HG02885 (cell line): ENCODE data around the gene ARHGDIG.
A peak's percentile ranks its signal among the peaks of the same experiment; 100 is the strongest.
"Not testable (repeated sequence)": the region's sequence is repeated elsewhere in the genome, so short reads cannot be mapped to it uniquely, and the experiment has no call there.

Source experiments
- ATAC-seq: cut with Tn5 transposase; IDR thresholded peaks from one replicate; pipeline ENCODE4 v1.9.1; 2021; ENCODE audit warnings: mild to moderate bottlenecking; ENCODE audit not compliant: unreplicated experiment, poor library complexity

The ARHGDIG gene

GRCh38 chr16:280552-280951, at the start of gene ARHGDIG:
ARHGDIG (plus strand) TSS chr16:280591; CDS start chr16:280681, 90 bp downstream.
- ATAC-seq = no peak

GRCh38 chr16:230949-231348, 49.4 kb upstream of the ARHGDIG start:
- no peak for ATAC-seq

- peak; percentile 90 for ATAC-seq
These were observed 45.7 kb upstream of the ARHGDIG start, which contains the start of gene FAM234A for GRCh38 chr16:234468-235305. FAM234A (plus strand) TSS chr16:234821; CDS start chr16:254414, 19,593 bp downstream.

GRCh38 chr16:239948-240277, 40.5 kb upstream of the ARHGDIG start:
- ATAC-seq = no peak

- no peak for ATAC-seq
These were observed 39.8 kb upstream of the ARHGDIG start for GRCh38 chr16:240559-240958.

GRCh38 chr16:242281-242680, 38.1 kb upstream of the ARHGDIG start:
- ATAC-seq = no peak

GRCh38 chr16:243348-243747, 37.0 kb upstream of the ARHGDIG start:
- ATAC-seq = no peak

- ATAC-seq = no peak
These were observed 35.3 kb upstream of the ARHGDIG start for GRCh38 chr16:245105-245504.

GRCh38 chr16:247027-247426, 33.4 kb upstream of the ARHGDIG start:
- ATAC-seq = no peak

- no peak for ATAC-seq
These were observed 31.0 kb upstream of the ARHGDIG start for GRCh38 chr16:249431-249830.

- ATAC-seq = no peak
These were observed 27.7 kb upstream of the ARHGDIG start for GRCh38 chr16:252366-253337.

GRCh38 chr16:253833-254232, 26.6 kb upstream of the ARHGDIG start:
- no peak for ATAC-seq

- no peak for ATAC-seq
These were observed 25.9 kb upstream of the ARHGDIG start for GRCh38 chr16:254461-254860.

- no peak for ATAC-seq
These were observed 25.2 kb upstream of the ARHGDIG start for GRCh38 chr16:255183-255582.

GRCh38 chr16:258091-258490, 22.3 kb upstream of the ARHGDIG start:
- not testable (repeated sequence) for ATAC-seq

- ATAC-seq = no peak
These were observed 21.2 kb upstream of the ARHGDIG start for GRCh38 chr16:259226-259625.

GRCh38 chr16:259814-260253, 20.6 kb upstream of the ARHGDIG start:
- no peak for ATAC-seq

GRCh38 chr16:260326-260725, 20.1 kb upstream of the ARHGDIG start:
- ATAC-seq = no peak

- no peak for ATAC-seq
These were observed 19.2 kb upstream of the ARHGDIG start for GRCh38 chr16:261031-261691.

GRCh38 chr16:262121-262745, 18.2 kb upstream of the ARHGDIG start:
- ATAC-seq = no peak
